GM19397 (cell line): Measurements from ENCODE around the gene PTDSS2.
"Not testable (repeated sequence)": the region's sequence is repeated elsewhere in the genome, so short reads cannot be mapped to it uniquely, and the experiment has no call there.

Source experiments
- ATAC-seq: cut with Tn5 transposase; IDR thresholded peaks from one replicate; pipeline ENCODE4 v1.9.1; 2021; ENCODE audit warnings: mild to moderate bottlenecking, moderate library complexity; ENCODE audit not compliant: unreplicated experiment

Gene PTDSS2

GRCh38 chr11:449889-450808, at the start of gene PTDSS2:
TSS of gene PTDSS2 (plus strand) at chr11:450279. CDS start at chr11:450456, 177 bp downstream.
- peak; percentile 67 for ATAC-seq

- not testable (repeated sequence) for ATAC-seq
Observed at GRCh38 chr11:401196-401595, 48.9 kb upstream of the PTDSS2 start.

- ATAC-seq: no peak
Observed at GRCh38 chr11:403021-403760, 46.9 kb upstream of the PTDSS2 start.

GRCh38 chr11:403761-404431, 46.2 kb upstream of the PTDSS2 start:
- ATAC-seq: no peak

- no peak for ATAC-seq
Observed at GRCh38 chr11:404551-405264, 45.4 kb upstream of the PTDSS2 start.

- ATAC-seq: no peak
Observed at GRCh38 chr11:405323-405953, 44.6 kb upstream of the PTDSS2 start.

- ATAC-seq: no peak
Observed at GRCh38 chr11:405954-406795, 43.9 kb upstream of the PTDSS2 start.

- ATAC-seq: no peak
Observed at GRCh38 chr11:406796-407650, 43.1 kb upstream of the PTDSS2 start.

- no peak for ATAC-seq
Observed at GRCh38 chr11:407651-408123, 42.4 kb upstream of the PTDSS2 start.

- no peak for ATAC-seq
Observed at GRCh38 chr11:408154-409007, 41.7 kb upstream of the PTDSS2 start.

- ATAC-seq: no peak
Observed at GRCh38 chr11:409008-409599, 41.0 kb upstream of the PTDSS2 start.

- ATAC-seq: no peak
Observed at GRCh38 chr11:409600-410483, 40.2 kb upstream of the PTDSS2 start.

- ATAC-seq: not testable (repeated sequence)
Observed at GRCh38 chr11:410711-411110, 39.4 kb upstream of the PTDSS2 start.

- not testable (repeated sequence) for ATAC-seq
Observed at GRCh38 chr11:411520-411919, 38.6 kb upstream of the PTDSS2 start.

- no peak for ATAC-seq
Observed at GRCh38 chr11:412641-413119, 37.4 kb upstream of the PTDSS2 start.
